HCT116 (cell line): ENCODE results near the gene CIT. TPM values are rescaled to one million over a fixed set of nuclear protein-coding genes. Genes with fewer than 3 reads are reported as not detected.

ENCODE experiments used
- ATAC-seq: fragments of 200-7000 bp; cut with Tn5 transposase; 2 replicates; pipeline ENCODE4 v1.9.1; 2020; ENCODE audit warnings: mild to moderate bottlenecking, moderate library complexity
- BruUV-seq: library from RNA; stranded (reverse); fragments of 400-500 nt; replicated peaks from 2 replicates; lab custom pipeline; 2021; lab: Mats Ljungman, UMichigan
- CTCF ChIA-PET: fragments of 300-600 bp; sonication (Branson Sonifier 250); formaldehyde crosslinking; loops from one replicate; lab custom pipeline; 2021; ENCODE audit warnings: antibody characterized with exemption; lab: Charles Lee
- POLR2A ChIA-PET: fragments of 300-600, 350-600 bp; sonication (Branson Sonifier 250); formaldehyde crosslinking; loops from one replicate; lab custom pipeline; 2021; ENCODE audit warnings: antibody characterized with exemption; lab: Charles Lee
- RAD21 ChIA-PET, 2 experiments: fragments of 300-600 bp; sonication (Branson Sonifier 250); formaldehyde crosslinking; loops; one replicate each; lab custom pipeline; 2023; ENCODE audit warnings: low total read pairs in 2 of 2; ENCODE audit not compliant: uncharacterized antibody in 2 of 2, unreplicated experiment in 2 of 2, low non-redundant PET in 1 of 2; lab: Charles Lee
- DNase-seq: peaks from one replicate; pipeline ENCODE4 v3.0.0-alpha.2; 2010; ENCODE audit warnings: low read depth, low spot score
- H2AFZ ChIP-seq: fragments of 200-600 bp; shearing (Covaris generic), sonication (generic); 2 replicates; pipeline ENCODE4 v1.6.1; 2017; ENCODE audit warnings: low read depth, mixed run types, mixed read lengths, antibody characterized with exemption, low read length; ENCODE audit not compliant: poor library complexity, severe bottlenecking
- H3K27ac ChIP-seq: 2 replicates; pipeline ENCODE4 v1.5.1; 2012; ENCODE audit warnings: low read depth, low read length
- H3K27me3 ChIP-seq: fragments of 200-600 bp; sonication (generic); 2 replicates; pipeline ENCODE4 v1.6.1; 2016; ENCODE audit warnings: mixed run types, low read length, mixed read lengths; ENCODE audit not compliant: insufficient read depth
- H3K36me3 ChIP-seq, 2 experiments: fragments of 200-500 bp in 1 of 2; fragments of 200-600 bp in 1 of 2; sonication (Bioruptor generic) in 1 of 2; sonication (generic) in 1 of 2; 2 replicates each; pipeline versions ENCODE4 v1.5.1 to v1.6.1; 2014 to 2016; ENCODE audit warnings: low read length in 2 of 2, inconsistent platforms in 1 of 2, mixed read lengths in 1 of 2, mixed run types in 1 of 2; ENCODE audit not compliant: insufficient read depth in 2 of 2, control insufficient read depth in 1 of 2
- H3K4me1 ChIP-seq, 2 experiments: fragments of 200-600 bp in 1 of 2; sonication (generic) in 1 of 2; 2 replicates each; pipeline versions ENCODE4 v1.5.1 to v1.6.1; 2012 to 2017; ENCODE audit warnings: low read length in 2 of 2, inconsistent platforms in 1 of 2, mild to moderate bottlenecking in 1 of 2, mixed read lengths in 1 of 2, mixed run types in 1 of 2, moderate library complexity in 1 of 2; ENCODE audit not compliant: insufficient read depth in 2 of 2, control insufficient read depth in 1 of 2
- H3K4me2 ChIP-seq: fragments of 200-600 bp; sonication (generic); 2 replicates; pipeline ENCODE4 v1.6.1; 2017; ENCODE audit warnings: mixed run types, low read length, mixed read lengths
- H3K4me3 ChIP-seq, 2 experiments: fragments of 200-600 bp in 1 of 2; sonication (generic) in 1 of 2; replicated peaks in 1 of 2; 2 replicates each; pipeline ENCODE4 v1.5.1; 2011 to 2016; ENCODE audit warnings: low read length in 2 of 2, control low read depth in 1 of 2, low read depth in 1 of 2, mild to moderate bottlenecking in 1 of 2, mixed read lengths in 1 of 2, mixed run types in 1 of 2
- H3K79me2 ChIP-seq: fragments of 200-600 bp; sonication (generic); 2 replicates; pipeline ENCODE4 v1.6.1; 2017; ENCODE audit warnings: mild to moderate bottlenecking, mixed run types, low read length, moderate library complexity, mixed read lengths; ENCODE audit not compliant: insufficient read depth
- H3K9ac ChIP-seq: fragments of 200-600 bp; sonication (generic); 2 replicates; pipeline ENCODE4 v1.6.1; 2016; ENCODE audit warnings: low read length, mixed read lengths
- H3K9me2 ChIP-seq: fragments of 200-600 bp; sonication (generic), shearing (Covaris generic); 2 replicates; pipeline ENCODE4 v1.6.1; 2017; ENCODE audit warnings: mixed run types, mild to moderate bottlenecking, moderate library complexity; ENCODE audit not compliant: insufficient read depth
- H3K9me3 ChIP-seq, 2 experiments: fragments of 200-500 bp in 1 of 2; fragments of 200-600 bp in 1 of 2; sonication (Bioruptor generic) in 1 of 2; sonication (generic) in 1 of 2; 2 replicates each; pipeline ENCODE4 v1.6.1; 2014 to 2017; ENCODE audit warnings: low read length in 2 of 2, mixed read lengths in 2 of 2, inconsistent platforms in 1 of 2, low read depth in 1 of 2, mild to moderate bottlenecking in 1 of 2, mixed run types in 1 of 2, moderate library complexity in 1 of 2; ENCODE audit not compliant: control insufficient read depth in 1 of 2, insufficient read depth in 1 of 2
- H4K20me1 ChIP-seq: fragments of 200-600 bp; sonication (generic), shearing (Covaris generic); 2 replicates; pipeline ENCODE4 v1.6.1; 2017; ENCODE audit warnings: mixed run types, mild to moderate bottlenecking, moderate library complexity; ENCODE audit not compliant: insufficient read depth
- CEBPB ChIP-seq: IDR thresholded peaks from 2 replicates; pipeline ENCODE4 v1.6.1; 2012; ENCODE audit warnings: low read depth
- EGR1 ChIP-seq: IDR thresholded peaks from 2 replicates; pipeline ENCODE4 v1.6.1; 2012; ENCODE audit warnings: low read depth
- ELF1 ChIP-seq: IDR thresholded peaks from 2 replicates; pipeline ENCODE4 v1.6.1; 2012; ENCODE audit warnings: low read depth, borderline replicate concordance
- EZH2phosphoT487 ChIP-seq: fragments of 200-600 bp; IDR thresholded peaks from 2 replicates; pipeline ENCODE4 v1.6.1; 2018; ENCODE audit warnings: antibody characterized with exemption, borderline replicate concordance
- SIN3A ChIP-seq: IDR thresholded peaks from 2 replicates; pipeline ENCODE4 v1.6.1; 2012; ENCODE audit warnings: low read depth
- YY1 ChIP-seq: IDR thresholded peaks from 2 replicates; pipeline ENCODE4 v1.6.1; 2011; ENCODE audit warnings: low read length, low read depth, moderate library complexity, mild to moderate bottlenecking; ENCODE audit not compliant: insufficient replicate concordance; ENCODE audit errors: extremely low read depth
- intact Hi-C: fragments of 100-400 bp; cut with micrococcal nuclease; formaldehyde crosslinking; loops from 2 replicates; pipeline ENCODE4 v1.10.0; 2022
- total RNA-seq: library from RNA; stranded (reverse); gene quantifications from one replicate; pipeline ENCODE4 v1.2.1, GENCODE V29; 2021; ENCODE audit not compliant: unreplicated experiment
- TF ChIP-seq, protein P1 (sequence below): IDR thresholded peaks from 2 replicates; pipeline ENCODE4 v1.6.1; 2012

Gene CIT
- total RNA-seq, 1 experiment from 2014 or later: 54.2 TPM

DNA sequence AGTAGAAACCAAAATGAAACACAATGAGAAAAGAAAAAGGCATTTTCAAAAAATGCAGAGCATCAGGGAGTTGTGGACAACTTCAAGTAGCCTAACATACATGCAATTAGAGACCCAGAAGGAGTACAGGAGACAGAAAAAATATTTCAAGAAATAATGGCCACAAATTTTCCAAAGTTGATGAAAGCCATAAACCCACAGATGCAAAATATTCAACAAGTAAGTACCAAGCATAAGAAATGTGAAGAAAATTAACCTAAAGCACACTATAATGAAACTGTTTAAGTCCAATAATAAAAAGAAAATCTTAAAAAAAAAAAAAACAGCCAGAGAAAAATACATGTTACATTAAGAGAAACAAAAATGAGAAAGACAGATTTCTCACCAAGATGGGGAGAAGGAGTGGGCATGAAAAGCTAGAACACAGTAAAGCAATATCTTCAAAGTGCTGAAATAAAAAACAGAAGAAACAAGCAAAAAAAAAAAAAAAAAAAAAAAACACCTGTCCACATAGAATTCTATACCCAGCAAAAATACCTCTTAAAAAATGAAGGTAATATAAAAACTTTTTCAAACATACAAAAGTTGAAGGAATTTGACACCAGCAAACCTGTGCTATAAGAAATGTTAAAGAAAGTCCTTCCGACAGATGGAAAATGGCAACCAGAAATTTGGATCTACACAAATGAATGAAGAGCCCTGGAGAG lies 132.1 kb downstream of the CIT start:
- CTCF ChIA-PET: no interaction called here
- Histone ChIP-seq H3K4me3 (no peak overlapping the region), H3K27ac (no peak overlapping the region), H3K36me3 (peaks cover 12 to 56% of the 10 kb centered on the region in 2 experiments), H3K9me3 (peaks cover 5 to 11% of the 10 kb centered on the region in 2 experiments; a peak in 2 of 4 replicates), H3K4me1 (no peaks in the 10 kb centered on the region), H3K9ac (no peak overlapping the region), H3K9me2 (no peaks in the 10 kb centered on the region), H4K20me1 (no peaks in the 10 kb centered on the region), H3K4me2 (no peak overlapping the region), H3K79me2 (no peaks in the 10 kb centered on the region), H3K27me3 (no peaks in the 10 kb centered on the region), H2AFZ (no peak overlapping the region)
- POLR2A ChIA-PET: no interaction called here
- RAD21 ChIA-PET: no interaction called here
- ATAC-seq (no peak), DNase-seq (no peak)
- intact Hi-C loops: no loop called here
- BruUV-seq: no TSS peak
- TF ChIP-seq YY1 (no peak), EGR1 (no peak), ELF1 (no peak)

DNA sequence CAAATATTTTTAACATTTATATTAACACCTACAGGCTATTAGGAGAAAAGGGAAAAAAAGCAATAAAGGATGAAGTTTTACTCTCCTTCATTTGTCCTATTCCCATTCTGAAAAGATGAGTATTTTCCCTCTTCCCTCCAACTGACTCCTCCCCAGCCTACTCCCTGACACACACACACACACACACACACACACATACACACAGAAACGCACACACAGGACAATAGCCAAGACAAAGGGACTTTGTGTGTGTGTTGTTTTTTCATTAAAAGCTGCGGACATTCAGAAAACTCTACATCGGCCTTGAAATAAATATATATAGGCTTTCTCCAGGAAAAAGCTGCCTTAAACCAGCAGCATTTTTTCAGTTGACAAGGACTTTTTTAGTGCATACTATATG lies 134.4 kb downstream of the CIT start:
- Histone ChIP-seq H3K4me1 (no peaks in the 10 kb centered on the region), H3K9me2 (no peaks in the 10 kb centered on the region), H3K4me3 (no peak overlapping the region), H3K9ac (no peak overlapping the region), H3K4me2 (no peak overlapping the region), H3K36me3 (peaks cover 11 to 39% of the 10 kb centered on the region in 2 experiments), H3K27ac (no peak overlapping the region), H4K20me1 (no peaks in the 10 kb centered on the region), H3K79me2 (no peaks in the 10 kb centered on the region), H3K9me3 (peaks cover 5 to 11% of the 10 kb centered on the region in 2 experiments; a peak in 2 of 4 replicates), H2AFZ (no peak overlapping the region), H3K27me3 (no peaks in the 10 kb centered on the region)
- ATAC-seq (no peak), DNase-seq (no peak)
- RAD21 ChIA-PET: no interaction called here
- intact Hi-C loops: no loop called here
- POLR2A ChIA-PET: no interaction called here
- CTCF ChIA-PET: no interaction called here
- TF ChIP-seq EZH2phosphoT487: no peak
- no peak for TF ChIP-seq SIN3A
- TF ChIP-seq CEBPB: no peak
- no peak for TF ChIP-seq EGR1
- TF ChIP-seq, protein P1, sequence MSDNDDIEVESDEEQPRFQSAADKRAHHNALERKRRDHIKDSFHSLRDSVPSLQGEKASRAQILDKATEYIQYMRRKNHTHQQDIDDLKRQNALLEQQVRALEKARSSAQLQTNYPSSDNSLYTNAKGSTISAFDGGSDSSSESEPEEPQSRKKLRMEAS: no peak
- BruUV-seq: no TSS peak
